D721Med (cell line): ENCODE results near the gene CNTFR.

Experiments used
- DNase-seq: peaks from one replicate; pipeline ENCODE4 v3.0.0; 2011; ENCODE audit warnings: low spot score; ENCODE audit not compliant: insufficient read length
- FAIRE-seq: peaks from 2 replicates; lab custom pipeline; 2011; peaks lifted over from hg19 to GRCh38; lab: Jason Lieb, UNC
- CTCF ChIP-seq: IDR thresholded peaks from 2 replicates; pipeline ENCODE4 v1.5.1; 2012; ENCODE audit warnings: mild to moderate bottlenecking, control low read depth; ENCODE audit not compliant: insufficient read depth; ENCODE audit errors: missing control alignments

CNTFR gene

GRCh38 chr9:34574571-34574970, 15.0 kb downstream of the CNTFR start:
- FAIRE-seq (no peak), DNase-seq (no peak)

GRCh38 chr9:34573599-34574325, 15.8 kb downstream of the CNTFR start:
- DNase-seq = no peak
- no peak for TF ChIP-seq CTCF
- FAIRE-seq = no peak

More at GRCh38 chr9:34574571-34574970, 15.0 kb downstream of the CNTFR start:
- TF ChIP-seq CTCF = no peak

DNA sequence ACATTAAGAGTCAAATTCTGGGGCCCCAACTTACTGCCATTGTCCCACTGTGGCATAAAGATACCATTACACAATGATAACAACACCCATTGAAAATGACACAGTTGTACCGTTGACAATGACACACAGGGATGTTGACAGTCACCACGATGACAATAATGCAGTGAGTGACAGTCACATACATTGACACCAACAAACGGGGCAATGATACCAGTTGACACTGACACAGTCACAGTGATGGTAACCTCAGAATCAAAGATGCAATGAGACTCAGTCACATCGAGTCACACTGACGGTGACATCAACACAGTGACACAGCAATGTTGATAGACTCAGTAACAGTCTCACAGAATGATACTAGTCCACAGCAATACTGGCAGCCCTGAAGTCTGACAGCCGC, 16.9 kb downstream of the CNTFR start:
- no peak for FAIRE-seq
- no peak for TF ChIP-seq CTCF
- no peak for DNase-seq

DNA sequence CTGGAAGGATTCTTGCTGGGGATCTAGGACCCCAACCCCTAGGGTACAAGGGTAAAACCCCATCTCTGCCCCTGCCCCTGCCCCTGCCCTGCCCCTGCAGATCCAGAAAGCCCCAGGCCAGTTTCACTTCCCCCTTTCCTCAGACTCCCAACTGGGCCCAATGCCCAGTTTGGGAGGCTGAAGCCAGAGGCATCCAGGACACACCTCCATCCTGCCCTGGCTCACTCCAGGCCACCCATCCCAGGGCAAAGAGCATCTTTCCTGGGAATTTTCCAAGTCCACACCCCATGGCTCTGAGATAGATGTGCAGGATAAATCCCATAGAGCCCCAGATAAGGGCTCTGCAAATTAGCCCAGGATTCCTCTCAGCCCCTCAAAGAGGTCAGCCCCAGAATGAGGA, 17.4 kb downstream of the CNTFR start:
- FAIRE-seq = no peak
- no peak for DNase-seq
- TF ChIP-seq CTCF = no peak

DNA sequence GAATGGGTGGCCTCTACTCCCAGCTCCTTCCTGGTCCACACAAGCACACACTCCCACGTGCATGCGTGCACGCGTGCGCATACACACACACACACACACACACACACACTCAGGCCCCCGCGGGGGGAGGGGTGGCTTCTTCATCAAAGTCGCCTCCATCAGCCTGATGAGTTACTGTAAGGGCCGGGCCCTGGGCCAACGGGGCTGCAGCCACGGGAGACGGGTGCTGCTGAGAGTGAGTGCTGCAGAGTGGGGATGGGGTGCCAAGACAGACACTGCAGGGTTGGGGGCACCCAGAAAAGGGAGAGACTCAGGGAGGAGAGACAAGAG, 18.1 kb downstream of the CNTFR start:
- DNase-seq (no peak), FAIRE-seq (no peak)
- TF ChIP-seq CTCF = no peak

GRCh38 chr9:34570809-34571480, 18.6 kb downstream of the CNTFR start:
- FAIRE-seq = no peak
- no peak for DNase-seq
- TF ChIP-seq CTCF = no peak

GRCh38 chr9:34570376-34570775, 19.1 kb downstream of the CNTFR start:
- DNase-seq (no peak), FAIRE-seq (no peak)
- no peak for TF ChIP-seq CTCF
